HepG2 (cell line): ENCODE measurements around the gene SLC19A3.

ENCODE experiments used
- CBX5 ChIP-seq: sonication (generic); formaldehyde crosslinking; IDR thresholded peaks from 2 replicates; pipeline ENCODE4 v1.4.0; 2020; ENCODE audit warnings: missing genetic modification reagents, borderline replicate concordance
- CREB1 ChIP-seq, 2 experiments: fragments of 450-650 bp in 1 of 2; IDR thresholded peaks; 2 replicates each; pipeline ENCODE4 v1.6.1; 2016 to 2017; ENCODE audit warnings: control low read depth in 1 of 2, mild to moderate bottlenecking in 1 of 2, missing compliant biosample characterization in 1 of 2, missing genetic modification characterization in 1 of 2
- PATZ1 ChIP-seq: sonication (generic); formaldehyde crosslinking; IDR thresholded peaks from 2 replicates; pipeline ENCODE4 v1.4.0; 2020; ENCODE audit warnings: missing genetic modification reagents
- POLR2A ChIP-seq, 2 experiments: IDR thresholded peaks; 2 replicates each; pipeline ENCODE4 v1.6.1; 2011; ENCODE audit warnings: low read depth in 2 of 2, low read length in 2 of 2, mild to moderate bottlenecking in 1 of 2, moderate library complexity in 1 of 2; ENCODE audit not compliant: insufficient read depth in 1 of 2
- POLR2AphosphoS5 ChIP-seq: IDR thresholded peaks from 2 replicates; pipeline ENCODE4 v1.6.1; 2012; ENCODE audit warnings: low read depth, low read length
- STAT5B ChIP-seq: sonication (generic); formaldehyde crosslinking; IDR thresholded peaks from 2 replicates; pipeline ENCODE4 v1.4.0; 2020; ENCODE audit warnings: missing genetic modification reagents
- ZNF496 ChIP-seq: sonication (generic); formaldehyde crosslinking; IDR thresholded peaks from 2 replicates; pipeline ENCODE4 v1.8.1; 2023; ENCODE audit warnings: mild to moderate bottlenecking, moderate library complexity, missing genetic modification reagents; ENCODE audit not compliant: insufficient replicate concordance
- TF ChIP-seq, protein P1 (sequence below): sonication (generic); formaldehyde crosslinking; IDR thresholded peaks from 2 replicates; pipeline ENCODE4 v1.5.0; 2020; ENCODE audit warnings: mild to moderate bottlenecking, missing genetic modification reagents, moderate library complexity
- TF ChIP-seq, protein P2 (sequence below): sonication (generic); formaldehyde crosslinking; IDR thresholded peaks from 2 replicates; pipeline ENCODE4 v1.5.1; 2020; ENCODE audit warnings: mild to moderate bottlenecking, missing genetic modification reagents, moderate library complexity

DNA sequence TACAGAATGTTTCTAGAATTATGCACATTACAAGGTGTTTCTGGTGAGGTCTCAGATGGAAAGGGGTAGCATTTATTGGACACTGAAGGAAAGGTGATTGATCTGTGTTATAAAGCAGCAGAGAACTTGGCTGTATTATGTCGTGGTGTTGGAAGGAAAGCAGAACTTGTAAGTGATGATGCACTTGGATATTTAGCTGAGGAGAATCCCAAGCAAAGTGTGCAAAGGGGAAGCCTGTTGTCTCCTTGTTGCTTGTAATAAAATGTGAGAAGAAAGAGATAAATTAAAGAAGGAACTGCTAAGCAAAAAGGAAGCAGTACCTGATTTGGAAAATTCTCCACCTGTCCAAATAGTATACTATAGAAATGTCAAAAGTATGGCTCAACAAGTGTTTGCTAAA, 63.4 kb downstream of the SLC19A3 start:
- TF ChIP-seq, protein P1, sequence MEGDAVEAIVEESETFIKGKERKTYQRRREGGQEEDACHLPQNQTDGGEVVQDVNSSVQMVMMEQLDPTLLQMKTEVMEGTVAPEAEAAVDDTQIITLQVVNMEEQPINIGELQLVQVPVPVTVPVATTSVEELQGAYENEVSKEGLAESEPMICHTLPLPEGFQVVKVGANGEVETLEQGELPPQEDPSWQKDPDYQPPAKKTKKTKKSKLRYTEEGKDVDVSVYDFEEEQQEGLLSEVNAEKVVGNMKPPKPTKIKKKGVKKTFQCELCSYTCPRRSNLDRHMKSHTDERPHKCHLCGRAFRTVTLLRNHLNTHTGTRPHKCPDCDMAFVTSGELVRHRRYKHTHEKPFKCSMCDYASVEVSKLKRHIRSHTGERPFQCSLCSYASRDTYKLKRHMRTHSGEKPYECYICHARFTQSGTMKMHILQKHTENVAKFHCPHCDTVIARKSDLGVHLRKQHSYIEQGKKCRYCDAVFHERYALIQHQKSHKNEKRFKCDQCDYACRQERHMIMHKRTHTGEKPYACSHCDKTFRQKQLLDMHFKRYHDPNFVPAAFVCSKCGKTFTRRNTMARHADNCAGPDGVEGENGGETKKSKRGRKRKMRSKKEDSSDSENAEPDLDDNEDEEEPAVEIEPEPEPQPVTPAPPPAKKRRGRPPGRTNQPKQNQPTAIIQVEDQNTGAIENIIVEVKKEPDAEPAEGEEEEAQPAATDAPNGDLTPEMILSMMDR (CRISPR knock-in tag), result no peak
- TF ChIP-seq POLR2AphosphoS5, result no peak
- TF ChIP-seq STAT5B (CRISPR knock-in tag), result no peak
- TF ChIP-seq POLR2A (IDR thresholded peaks at IDR 0.05; ENCODE audit: insufficient read depth in 1 of 2, low read depth in 2 of 2, low read length in 2 of 2), result no peak
- TF ChIP-seq CREB1 (IDR thresholded peaks at IDR 0.05), result no peak
- TF ChIP-seq CREB1 (CRISPR knock-in tag; IDR thresholded peaks at IDR 0.05), result no peak
- TF ChIP-seq PATZ1 (CRISPR knock-in tag), result no peak
- no peak for TF ChIP-seq CBX5 (CRISPR knock-in tag)
- TF ChIP-seq ZNF496 (CRISPR knock-in tag), result no peak
- TF ChIP-seq, protein P2, sequence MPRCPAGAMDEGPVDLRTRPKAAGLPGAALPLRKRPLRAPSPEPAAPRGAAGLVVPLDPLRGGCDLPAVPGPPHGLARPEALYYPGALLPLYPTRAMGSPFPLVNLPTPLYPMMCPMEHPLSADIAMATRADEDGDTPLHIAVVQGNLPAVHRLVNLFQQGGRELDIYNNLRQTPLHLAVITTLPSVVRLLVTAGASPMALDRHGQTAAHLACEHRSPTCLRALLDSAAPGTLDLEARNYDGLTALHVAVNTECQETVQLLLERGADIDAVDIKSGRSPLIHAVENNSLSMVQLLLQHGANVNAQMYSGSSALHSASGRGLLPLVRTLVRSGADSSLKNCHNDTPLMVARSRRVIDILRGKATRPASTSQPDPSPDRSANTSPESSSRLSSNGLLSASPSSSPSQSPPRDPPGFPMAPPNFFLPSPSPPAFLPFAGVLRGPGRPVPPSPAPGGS, result no peak
